NCI-H345 treated with DMSO at 0.1 percent for 48 hours (cell line): ENCODE measurements around the gene ARHGAP6.
"Not testable (repeated sequence)": the region's sequence is repeated elsewhere in the genome, so short reads cannot be mapped to it uniquely, and the experiment has no call there.

Experiments used
- DNase-seq: peaks from one replicate; lab custom pipeline; 2025; ENCODE audit not compliant: unreplicated experiment; lab: John Stamatoyannopoulos, UW

The ARHGAP6 gene

GRCh38 chrX:11530621-11531020 is 135.1 kb downstream of the ARHGAP6 start:
- no peak for DNase-seq

- no peak for DNase-seq
Observed at GRCh38 chrX:11528623-11529022, 137.1 kb downstream of the ARHGAP6 start.

GRCh38 chrX:11525685-11526084 is 140.0 kb downstream of the ARHGAP6 start:
- DNase-seq = no peak

- DNase-seq = not testable (repeated sequence)
Observed at GRCh38 chrX:11519234-11519633, 146.5 kb downstream of the ARHGAP6 start.

- no peak for DNase-seq
Observed at GRCh38 chrX:11509786-11510185, 155.9 kb downstream of the ARHGAP6 start.

- DNase-seq = no peak
Observed at GRCh38 chrX:11504234-11504633, 161.5 kb downstream of the ARHGAP6 start.

- no peak for DNase-seq
Observed at GRCh38 chrX:11499076-11500044, 166.4 kb downstream of the ARHGAP6 start.

- not testable (repeated sequence) for DNase-seq
Observed at GRCh38 chrX:11491375-11491774, 174.3 kb downstream of the ARHGAP6 start.

GRCh38 chrX:11484290-11484689 is 181.4 kb downstream of the ARHGAP6 start:
- DNase-seq = no peak

- DNase-seq = no peak
Observed at GRCh38 chrX:11481035-11481434, 184.7 kb downstream of the ARHGAP6 start.

GRCh38 chrX:11480626-11481025 is 185.1 kb downstream of the ARHGAP6 start:
- DNase-seq = no peak

GRCh38 chrX:11478911-11479310 is 186.8 kb downstream of the ARHGAP6 start:
- DNase-seq = no peak

GRCh38 chrX:11478026-11478425 is 187.7 kb downstream of the ARHGAP6 start:
- DNase-seq = no peak

- no peak for DNase-seq
Observed at GRCh38 chrX:11474576-11474975, 191.1 kb downstream of the ARHGAP6 start.

- DNase-seq = no peak
Observed at GRCh38 chrX:11474021-11474420, 191.7 kb downstream of the ARHGAP6 start.

GRCh38 chrX:11472879-11473278 is 192.8 kb downstream of the ARHGAP6 start:
- DNase-seq = no peak

- no peak for DNase-seq
Observed at GRCh38 chrX:11472381-11472780, 193.3 kb downstream of the ARHGAP6 start.

- no peak for DNase-seq
Observed at GRCh38 chrX:11470250-11470974, 195.3 kb downstream of the ARHGAP6 start.

- DNase-seq = no peak
Observed at GRCh38 chrX:11465648-11466411, 199.9 kb downstream of the ARHGAP6 start.

- DNase-seq = no peak
Observed at GRCh38 chrX:11464836-11465463, 200.8 kb downstream of the ARHGAP6 start.

GRCh38 chrX:11464380-11464779 is 201.3 kb downstream of the ARHGAP6 start:
- no peak for DNase-seq
